GM19328 (cell line): ENCODE measurements around the gene CCK.

Experiments used
- ATAC-seq: cut with Tn5 transposase; IDR thresholded peaks from one replicate; pipeline ENCODE4 v1.9.1; 2021; ENCODE audit warnings: mild to moderate bottlenecking, moderate library complexity; ENCODE audit not compliant: unreplicated experiment

Gene CCK

GRCh38 chr3:42226470-42227425 lies 39.2 kb downstream of the CCK start:
- ATAC-seq, result no peak

DNA sequence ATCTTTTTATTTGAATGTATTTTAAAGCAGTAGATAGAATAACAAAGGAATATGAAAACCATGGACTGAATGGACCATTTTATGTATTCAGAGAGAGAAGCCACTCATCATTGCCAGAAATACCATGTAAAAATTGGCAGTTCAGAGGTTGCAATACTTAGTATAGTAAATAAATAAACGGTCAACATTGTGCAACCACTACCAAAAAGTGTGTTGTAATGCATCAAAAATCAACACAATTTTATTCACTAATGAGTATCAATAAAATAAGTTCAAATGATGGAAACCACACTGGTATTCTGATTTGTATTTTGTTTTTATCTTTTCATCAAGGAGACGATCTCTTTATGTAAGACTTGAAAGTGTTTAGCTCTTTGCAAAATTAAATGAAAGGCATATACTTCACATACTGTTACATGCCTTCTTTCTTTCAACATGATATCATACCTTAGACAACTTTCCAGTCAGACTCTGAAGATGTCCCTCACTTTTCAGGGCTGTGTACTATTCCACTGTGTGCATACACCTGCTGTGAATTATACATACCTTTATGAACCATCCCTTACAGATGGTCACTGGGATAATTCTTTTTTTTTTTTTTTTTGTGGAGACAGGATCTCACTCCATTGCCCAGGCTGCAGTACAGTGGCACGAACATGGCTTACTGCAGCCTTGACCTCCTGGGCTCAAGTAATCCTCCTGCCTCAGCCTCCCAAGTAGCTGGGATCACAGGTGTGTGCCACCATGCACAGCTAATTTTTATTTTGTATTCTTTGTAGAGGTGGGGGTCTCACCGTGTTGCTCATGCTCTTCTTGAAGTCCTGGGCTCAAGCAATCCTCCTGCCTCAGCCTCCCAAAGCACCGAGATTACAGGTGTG lies 40.3 kb downstream of the CCK start:
- no peak for ATAC-seq

DNA sequence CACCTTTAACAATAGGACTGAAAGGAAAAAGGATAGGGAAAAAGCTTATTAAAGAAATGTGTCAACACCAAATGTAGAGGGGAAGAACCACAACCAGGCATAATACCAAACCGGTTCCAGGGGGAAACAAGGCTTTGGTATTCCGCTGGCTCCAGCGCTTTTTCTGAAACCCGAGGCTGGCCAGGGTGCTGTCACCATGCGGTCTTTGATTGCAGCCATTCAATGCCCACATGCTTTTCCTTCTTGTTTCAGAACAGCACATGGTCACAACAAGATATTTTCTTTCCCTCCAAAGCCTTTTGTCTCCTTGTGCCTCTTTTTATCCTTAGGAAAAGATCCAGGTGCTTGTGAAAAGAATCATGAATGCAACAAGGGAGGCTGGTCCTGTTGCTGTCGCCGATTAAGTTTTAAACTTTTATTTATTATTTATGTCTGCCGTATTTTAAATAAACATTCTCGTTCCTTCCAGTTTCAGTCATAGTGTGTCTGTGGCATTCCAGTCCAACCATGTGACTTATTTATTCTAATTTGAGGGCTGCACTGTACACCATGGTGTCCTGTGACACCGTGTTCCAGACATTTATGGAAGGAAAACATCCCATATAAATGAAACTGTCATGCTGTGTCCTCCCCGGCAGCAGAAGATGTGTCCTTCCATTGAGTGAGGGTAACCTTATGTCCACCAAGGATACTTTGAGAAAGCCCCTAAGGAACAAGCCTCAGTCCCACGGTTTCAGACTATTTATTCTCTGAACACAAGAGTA lies 41.1 kb downstream of the CCK start:
- ATAC-seq, result no peak

DNA sequence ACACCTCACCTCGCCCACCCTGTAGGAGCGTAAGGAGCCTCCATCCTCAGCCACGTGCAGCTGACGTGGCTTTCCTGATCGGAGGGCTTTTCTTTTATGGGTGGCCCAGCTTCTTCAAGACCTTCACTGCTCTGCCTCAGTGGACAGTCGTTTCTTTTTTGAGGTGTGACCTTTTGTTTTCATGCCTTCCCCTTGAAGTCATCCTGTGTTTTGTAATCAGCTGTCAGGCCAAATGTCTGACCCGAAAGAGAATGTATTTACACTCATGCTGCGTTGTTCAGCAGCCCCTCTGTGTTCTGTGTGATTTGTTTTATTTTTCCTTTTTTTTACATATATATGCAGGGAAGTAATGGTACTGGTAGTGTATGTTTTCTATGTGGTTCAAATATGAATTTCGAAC lies 41.8 kb downstream of the CCK start:
- ATAC-seq, result no peak

DNA sequence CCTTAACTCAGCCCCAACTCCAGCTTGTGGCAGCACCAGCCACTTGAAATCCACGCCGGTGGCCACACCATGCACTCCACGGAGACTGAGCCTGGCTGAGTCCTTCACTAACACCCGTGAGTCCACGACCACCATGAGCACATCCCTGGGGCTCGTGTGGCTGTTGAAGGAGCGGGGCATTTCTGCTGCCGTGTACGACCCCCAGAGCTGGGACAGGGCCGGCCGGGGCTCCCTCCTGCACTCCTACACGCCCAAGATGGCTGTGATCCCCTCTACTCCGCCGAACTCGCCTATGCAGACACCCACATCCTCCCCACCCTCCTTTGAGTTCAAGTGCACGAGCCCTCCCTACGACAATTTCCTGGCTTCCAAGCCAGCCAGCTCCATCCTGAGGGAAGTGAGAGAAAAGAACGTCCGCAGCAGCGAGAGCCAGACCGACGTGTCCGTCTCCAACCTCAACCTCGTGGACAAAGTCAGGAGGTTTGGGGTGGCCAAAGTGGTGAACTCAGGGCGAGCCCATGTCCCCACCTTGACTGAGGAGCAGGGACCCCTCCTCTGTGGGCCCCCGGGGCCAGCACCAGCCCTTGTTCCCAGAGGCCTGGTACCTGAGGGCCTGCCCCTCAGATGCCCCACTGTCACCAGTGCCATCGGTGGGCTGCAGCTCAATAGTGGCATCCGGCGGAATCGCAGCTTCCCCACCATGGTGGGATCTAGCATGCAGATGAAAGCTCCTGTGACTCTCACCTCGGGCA lies 42.9 kb downstream of the CCK start:
- ATAC-seq, result no peak

DNA sequence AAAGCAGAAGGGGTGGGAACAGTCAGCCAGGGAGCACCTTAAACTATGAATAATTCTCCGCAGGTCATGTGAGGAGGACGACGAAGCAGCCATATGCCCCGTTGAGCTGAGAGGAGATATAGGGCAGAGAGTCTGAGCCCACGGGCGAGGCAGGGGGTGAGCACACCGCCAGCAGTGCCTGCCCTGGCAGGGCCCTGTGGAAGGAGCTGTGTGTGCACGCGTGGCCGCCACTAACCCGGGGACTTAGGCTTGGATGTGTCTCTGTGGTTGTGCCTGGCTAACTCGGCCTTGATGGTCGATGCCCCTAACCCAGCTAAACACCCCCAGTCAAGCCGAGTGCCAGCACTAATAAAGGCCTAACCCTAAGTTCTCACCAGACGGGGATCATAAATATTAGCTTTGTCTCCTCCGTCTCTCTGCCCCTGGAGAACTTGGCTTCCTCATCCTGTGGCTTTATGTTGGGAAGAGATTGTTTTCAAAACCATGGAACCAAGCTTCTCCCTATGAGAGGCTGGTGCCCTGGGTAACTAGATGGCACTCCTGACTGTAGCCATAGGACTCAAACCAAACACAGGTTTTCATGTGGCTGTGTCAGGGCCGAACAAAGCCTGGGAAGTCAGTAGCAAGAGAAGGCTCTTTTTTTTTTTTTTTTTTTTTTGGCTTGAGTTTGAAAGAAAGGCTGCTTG lies 45.4 kb downstream of the CCK start:
- ATAC-seq, result no peak

DNA sequence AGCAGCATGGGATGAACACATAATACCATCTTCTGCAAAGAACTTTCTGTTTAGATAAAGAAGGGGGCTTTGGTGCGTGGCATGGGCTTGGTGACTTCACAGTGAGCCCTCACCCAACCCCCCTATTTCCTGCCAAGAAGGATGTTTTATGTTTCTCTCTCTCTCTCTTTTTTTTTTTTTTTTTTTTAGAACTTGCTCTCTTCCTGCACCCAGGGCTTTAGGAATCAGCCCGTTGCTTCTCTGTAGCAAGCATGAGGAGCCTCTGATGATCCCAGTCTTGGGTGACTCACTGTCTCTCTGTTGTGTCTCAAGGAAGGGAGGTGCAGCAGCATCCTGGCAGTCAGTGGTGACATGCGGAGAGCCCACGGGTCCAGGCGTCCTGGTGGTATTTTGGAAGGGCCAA lies 49.1 kb downstream of the CCK start:
- ATAC-seq, result no peak

DNA sequence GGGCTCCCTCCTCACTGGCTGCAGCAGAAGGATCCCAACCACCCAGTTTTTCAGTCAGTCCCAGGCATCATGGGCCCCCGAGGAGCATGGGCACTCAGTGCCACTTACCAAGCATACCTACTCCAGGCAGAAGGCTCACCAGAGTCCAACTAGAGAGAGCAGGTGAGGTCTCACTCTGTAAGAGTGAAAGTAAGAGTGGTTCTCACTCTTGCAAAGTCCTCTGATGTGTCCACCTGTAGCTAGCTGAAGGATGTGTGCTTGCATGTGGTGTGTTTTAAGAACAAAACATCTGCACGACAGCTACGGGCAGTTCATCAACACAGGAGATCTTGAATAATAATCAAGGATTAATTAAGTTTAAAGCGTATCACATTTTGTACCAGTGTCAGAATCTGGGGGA lies 49.7 kb downstream of the CCK start:
- peak; percentile 49 for ATAC-seq

- no peak for ATAC-seq
These were observed 51.3 kb downstream of the CCK start for GRCh38 chr3:42214565-42215283.

- no peak for ATAC-seq
These were observed 51.9 kb downstream of the CCK start for GRCh38 chr3:42214064-42214463.

- no peak for ATAC-seq
These were observed 52.6 kb downstream of the CCK start for GRCh38 chr3:42213417-42213816.

GRCh38 chr3:42210726-42211125 lies 55.3 kb downstream of the CCK start:
- ATAC-seq, result no peak

DNA sequence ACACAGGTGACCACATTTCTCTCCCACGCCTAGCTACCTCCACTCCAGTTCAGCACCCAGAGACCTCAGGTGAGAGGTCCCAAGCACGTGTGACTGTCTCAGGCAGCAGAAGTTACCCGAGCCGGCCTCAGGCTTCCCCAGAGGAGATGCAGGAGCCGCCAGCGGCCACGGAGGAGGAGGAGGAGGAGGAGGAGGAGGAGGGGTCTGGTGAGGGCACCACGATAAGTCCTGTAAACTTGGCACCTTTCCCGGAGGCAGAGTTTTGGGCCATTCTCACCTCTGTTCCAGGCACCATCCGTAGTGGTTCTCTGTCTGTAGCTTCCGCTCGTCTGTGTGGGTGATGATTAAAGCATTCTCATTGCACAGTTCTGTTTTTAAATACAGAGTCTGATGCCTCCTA lies 56.1 kb downstream of the CCK start:
- no peak for ATAC-seq
